Mammary epithelial cell (primary cell): Measurements from ENCODE around the gene HTD2.

Source experiments
- EZH2 ChIP-seq: IDR thresholded peaks from 2 replicates; pipeline ENCODE4 v1.6.1; 2012; ENCODE audit warnings: low read length, inconsistent platforms, borderline replicate concordance
- TF ChIP-seq, protein P1 (sequence below), 2 donors: IDR thresholded peaks in 1 of 2; conservative IDR thresholded peaks in 1 of 2; 2 replicates each; pipeline ENCODE4 v1.5.1; 2011 to 2012; ENCODE audit warnings: inconsistent platforms in 2 of 2, low read length in 2 of 2, mild to moderate bottlenecking in 2 of 2, control low read depth in 1 of 2, low read depth in 1 of 2; ENCODE audit not compliant: insufficient read depth in 1 of 2; ENCODE audit errors: extremely low read depth in 1 of 2

DNA sequence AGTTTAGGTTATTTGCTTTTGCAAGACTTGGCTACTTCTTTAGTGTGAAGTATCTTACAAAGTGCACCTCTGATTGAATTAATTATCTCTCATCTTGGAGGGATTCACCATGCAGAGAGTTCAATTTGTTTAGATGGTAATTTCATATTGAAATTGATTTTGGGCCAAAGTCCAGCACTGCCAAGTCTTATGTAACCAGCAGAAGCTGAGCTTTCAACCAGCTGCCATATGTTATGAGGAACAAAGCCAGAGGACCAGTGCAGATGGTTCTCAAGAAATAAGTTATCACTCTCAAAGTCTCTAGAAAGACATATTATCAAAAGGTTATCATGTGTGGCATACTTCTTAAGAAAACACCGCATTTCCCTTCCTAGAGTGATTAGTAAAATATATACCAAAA is 39.7 kb upstream of the HTD2 start:
- TF ChIP-seq, protein P1, sequence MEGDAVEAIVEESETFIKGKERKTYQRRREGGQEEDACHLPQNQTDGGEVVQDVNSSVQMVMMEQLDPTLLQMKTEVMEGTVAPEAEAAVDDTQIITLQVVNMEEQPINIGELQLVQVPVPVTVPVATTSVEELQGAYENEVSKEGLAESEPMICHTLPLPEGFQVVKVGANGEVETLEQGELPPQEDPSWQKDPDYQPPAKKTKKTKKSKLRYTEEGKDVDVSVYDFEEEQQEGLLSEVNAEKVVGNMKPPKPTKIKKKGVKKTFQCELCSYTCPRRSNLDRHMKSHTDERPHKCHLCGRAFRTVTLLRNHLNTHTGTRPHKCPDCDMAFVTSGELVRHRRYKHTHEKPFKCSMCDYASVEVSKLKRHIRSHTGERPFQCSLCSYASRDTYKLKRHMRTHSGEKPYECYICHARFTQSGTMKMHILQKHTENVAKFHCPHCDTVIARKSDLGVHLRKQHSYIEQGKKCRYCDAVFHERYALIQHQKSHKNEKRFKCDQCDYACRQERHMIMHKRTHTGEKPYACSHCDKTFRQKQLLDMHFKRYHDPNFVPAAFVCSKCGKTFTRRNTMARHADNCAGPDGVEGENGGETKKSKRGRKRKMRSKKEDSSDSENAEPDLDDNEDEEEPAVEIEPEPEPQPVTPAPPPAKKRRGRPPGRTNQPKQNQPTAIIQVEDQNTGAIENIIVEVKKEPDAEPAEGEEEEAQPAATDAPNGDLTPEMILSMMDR (conservative IDR thresholded peaks at IDR 0.05 in 1 of 2, IDR thresholded peaks at IDR 0.05 in 1 of 2; ENCODE audit: extremely low read depth in 1 of 2, insufficient read depth in 1 of 2, low read depth in 1 of 2, low read length in 2 of 2): no peak
- no peak for TF ChIP-seq EZH2
